PC-3 (cell line): ENCODE measurements around the gene CA7. TPM values are rescaled to one million over a fixed set of nuclear protein-coding genes. Genes with fewer than 3 reads are reported as not detected.

Experiments used
- ATAC-seq: fragments of 200-7000 bp; cut with Tn5 transposase; 2 replicates; pipeline ENCODE4 v1.9.1; 2020; ENCODE audit warnings: mild to moderate bottlenecking, moderate library complexity
- BruUV-seq: library from RNA; stranded (reverse); fragments of 400-500 nt; replicated peaks from 2 replicates; lab custom pipeline; 2021; lab: Mats Ljungman, UMichigan
- CTCF ChIA-PET: fragments of 300-600 bp; sonication (Branson Sonifier 250); formaldehyde crosslinking; loops from one replicate; lab custom pipeline; 2022; ENCODE audit warnings: antibody characterized with exemption; lab: Charles Lee
- POLR2A ChIA-PET: fragments of 300-600 bp; sonication (Branson Sonifier 250); formaldehyde crosslinking; loops from one replicate; lab custom pipeline; 2022; ENCODE audit warnings: antibody characterized with exemption; ENCODE audit not compliant: unreplicated experiment; lab: Charles Lee
- DNase-seq: peaks from one replicate; pipeline ENCODE4 v3.0.0-alpha.2; 2015
- H2AFZ ChIP-seq: fragments of 300-600 bp; sonication (generic); 2 replicates; pipeline ENCODE4 v1.6.0; 2016; ENCODE audit warnings: antibody characterized with exemption, low read length
- H3F3A ChIP-seq: fragments of 300-600 bp; sonication (generic); one replicate; pipeline ENCODE4 v1.6.0; 2017; ENCODE audit warnings: antibody characterized with exemption, low read length, control low read depth, mild to moderate bottlenecking; ENCODE audit not compliant: unreplicated experiment
- H3K27ac ChIP-seq: fragments of 300-600 bp; sonication (generic); 2 replicates; pipeline ENCODE4 v1.5.1; 2016; ENCODE audit warnings: mild to moderate bottlenecking, low read length
- H3K27me3 ChIP-seq: fragments of 300-600 bp; sonication (generic); 2 replicates; pipeline ENCODE4 v1.6.1; 2016; ENCODE audit warnings: low read length, mixed read lengths
- H3K36me3 ChIP-seq: fragments of 300-600 bp; sonication (generic); 2 replicates; pipeline ENCODE4 v1.6.1; 2016; ENCODE audit warnings: low read depth, mixed run types, low read length, mixed read lengths
- H3K4me1 ChIP-seq: fragments of 300-600 bp; sonication (generic); 2 replicates; pipeline ENCODE4 v1.5.1; 2016; ENCODE audit warnings: low read length; ENCODE audit not compliant: insufficient read depth
- H3K4me2 ChIP-seq: fragments of 300-600 bp; sonication (generic); 2 replicates; pipeline ENCODE4 v1.6.0; 2016; ENCODE audit warnings: low read length
- H3K4me3 ChIP-seq: fragments of 300-600 bp; sonication (generic); 2 replicates; pipeline ENCODE4 v1.5.1; 2016; ENCODE audit warnings: mild to moderate bottlenecking, low read length, mixed read lengths
- H3K79me2 ChIP-seq: fragments of 300-600 bp; sonication (generic); 2 replicates; pipeline ENCODE4 v1.6.1; 2017; ENCODE audit warnings: low read length, mixed read lengths
- H3K9ac ChIP-seq: fragments of 300-600 bp; sonication (generic); 2 replicates; pipeline ENCODE4 v1.6.0; 2016; ENCODE audit warnings: mild to moderate bottlenecking, low read length
- H3K9me2 ChIP-seq: fragments of 300-600 bp; sonication (generic); replicated peaks from 2 replicates; pipeline ENCODE4 v1.6.1; 2016; ENCODE audit warnings: mixed run types, low read length, mixed read lengths
- H3K9me3 ChIP-seq: fragments of 300-600 bp; sonication (generic); 2 replicates; pipeline ENCODE4 v1.6.1; 2016; ENCODE audit warnings: low read length, mixed read lengths
- H4K20me1 ChIP-seq: fragments of 300-600 bp; sonication (generic); 2 replicates; pipeline ENCODE4 v1.6.1; 2016; ENCODE audit warnings: low read length, mixed read lengths
- EZH2 ChIP-seq: fragments of 300-600 bp; sonication (generic); IDR thresholded peaks from one replicate; pipeline ENCODE4 v1.6.1; 2017; ENCODE audit warnings: antibody characterized with exemption, mild to moderate bottlenecking, low read length; ENCODE audit not compliant: unreplicated experiment
- EZH2phosphoT487 ChIP-seq: fragments of 300-600 bp; sonication (generic); IDR thresholded peaks from 2 replicates; pipeline ENCODE4 v1.6.1; 2018; ENCODE audit warnings: mild to moderate bottlenecking, antibody characterized with exemption, low read length, borderline replicate concordance
- intact Hi-C: fragments of 100-400 bp; cut with micrococcal nuclease; formaldehyde crosslinking; loops from 2 replicates; pipeline ENCODE4 v1.9.0; 2023
- total RNA-seq: library from RNA; depleted of rRNA; stranded (reverse); fragments of >200 nt; gene quantifications from 2 replicates; pipeline ENCODE4 v1.2.3, GENCODE V29; 2014
- TF ChIP-seq, protein P1 (sequence below): fragments of 300-600 bp; sonication (generic); conservative IDR thresholded peaks from 2 replicates; pipeline ENCODE4 v1.5.1; 2017; ENCODE audit warnings: antibody characterized with exemption, low read depth, mild to moderate bottlenecking, low read length

Gene CA7
- total RNA-seq, 1 experiment from 2014 or later = not detected

DNA sequence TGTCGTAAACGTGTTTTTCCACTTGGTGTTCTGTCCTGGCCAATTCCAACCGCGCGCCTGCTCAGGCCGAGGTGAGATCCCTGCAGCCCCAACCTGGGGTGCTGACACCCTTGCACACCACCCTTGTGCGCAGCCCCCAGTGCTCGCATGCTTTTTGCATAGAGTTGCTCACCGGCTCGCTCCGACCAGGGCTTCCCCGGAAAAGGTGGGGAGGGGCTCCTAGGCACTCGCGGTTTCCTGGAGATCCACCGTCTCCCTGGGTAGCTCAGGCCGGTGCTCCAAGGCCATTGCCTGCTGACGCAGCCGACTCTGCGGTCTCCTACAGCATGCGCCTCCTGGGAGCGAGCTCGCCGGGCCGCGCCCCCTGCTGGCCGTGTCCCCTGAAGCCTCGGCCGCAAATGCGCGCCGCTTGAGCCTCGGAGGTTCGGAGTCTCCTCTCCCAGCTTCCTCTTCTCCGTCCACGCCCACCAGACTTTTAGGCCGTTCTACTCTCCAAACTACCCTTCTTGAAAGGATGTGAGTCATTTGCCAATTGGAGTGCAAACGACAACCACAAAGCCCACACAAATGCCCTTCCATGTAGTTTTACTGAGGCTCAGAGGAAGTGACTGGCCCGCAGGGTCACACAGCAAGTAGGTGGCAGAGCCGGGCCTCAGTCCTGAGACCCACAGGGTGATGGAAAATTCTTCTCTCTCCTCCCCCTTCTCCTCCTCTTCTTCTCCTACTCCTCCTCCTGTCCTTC, 28.9 kb downstream of the CA7 start:
- Histone ChIP-seq H4K20me1 (no peaks in the 10 kb centered on the region), H3K27ac (peak overlapping the region; percentile 66), H3K9ac (peak overlapping the region; percentile 48), H3K9me2 (no peaks in the 10 kb centered on the region), H3K4me3 (peak overlapping the region; percentile 63), H3K27me3 (no peaks in the 10 kb centered on the region), H3K36me3 (no peaks in the 10 kb centered on the region), H3K4me1 (peaks cover 9% of the 10 kb centered on the region), H3F3A (no peaks in the 10 kb centered on the region), H3K4me2 (peak overlapping the region; percentile 86), H3K79me2 (no peaks in the 10 kb centered on the region), H3K9me3 (no peaks in the 10 kb centered on the region), H2AFZ (peak overlapping the region; percentile 88)
- ATAC-seq = peak; percentile 94
- no TSS peak for BruUV-seq
- peak; percentile 98 for DNase-seq
- ChIA-PET CTCF (interaction anchor here (0.5 to 1.6 kb wide), 11 partner anchors 9 to 467 kb away, joined by 3 to 14 read pairs (median 3); partner anchors contain the start of gene NAE1), POLR2A (interaction anchor here (0.8 kb wide), 1 partner anchor 8 kb away, joined by 4 read pairs; no protein-coding TSS in a partner anchor)
- no peak for TF ChIP-seq EZH2
- TF ChIP-seq, protein P1, sequence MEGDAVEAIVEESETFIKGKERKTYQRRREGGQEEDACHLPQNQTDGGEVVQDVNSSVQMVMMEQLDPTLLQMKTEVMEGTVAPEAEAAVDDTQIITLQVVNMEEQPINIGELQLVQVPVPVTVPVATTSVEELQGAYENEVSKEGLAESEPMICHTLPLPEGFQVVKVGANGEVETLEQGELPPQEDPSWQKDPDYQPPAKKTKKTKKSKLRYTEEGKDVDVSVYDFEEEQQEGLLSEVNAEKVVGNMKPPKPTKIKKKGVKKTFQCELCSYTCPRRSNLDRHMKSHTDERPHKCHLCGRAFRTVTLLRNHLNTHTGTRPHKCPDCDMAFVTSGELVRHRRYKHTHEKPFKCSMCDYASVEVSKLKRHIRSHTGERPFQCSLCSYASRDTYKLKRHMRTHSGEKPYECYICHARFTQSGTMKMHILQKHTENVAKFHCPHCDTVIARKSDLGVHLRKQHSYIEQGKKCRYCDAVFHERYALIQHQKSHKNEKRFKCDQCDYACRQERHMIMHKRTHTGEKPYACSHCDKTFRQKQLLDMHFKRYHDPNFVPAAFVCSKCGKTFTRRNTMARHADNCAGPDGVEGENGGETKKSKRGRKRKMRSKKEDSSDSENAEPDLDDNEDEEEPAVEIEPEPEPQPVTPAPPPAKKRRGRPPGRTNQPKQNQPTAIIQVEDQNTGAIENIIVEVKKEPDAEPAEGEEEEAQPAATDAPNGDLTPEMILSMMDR = peak; percentile 87
- no peak for TF ChIP-seq EZH2phosphoT487
- intact Hi-C loops = loop anchor here (2.0 kb wide), 2 partner anchors 42 to 268 kb away; partner anchors contain the start of genes CMTM3 and NAE1

DNA sequence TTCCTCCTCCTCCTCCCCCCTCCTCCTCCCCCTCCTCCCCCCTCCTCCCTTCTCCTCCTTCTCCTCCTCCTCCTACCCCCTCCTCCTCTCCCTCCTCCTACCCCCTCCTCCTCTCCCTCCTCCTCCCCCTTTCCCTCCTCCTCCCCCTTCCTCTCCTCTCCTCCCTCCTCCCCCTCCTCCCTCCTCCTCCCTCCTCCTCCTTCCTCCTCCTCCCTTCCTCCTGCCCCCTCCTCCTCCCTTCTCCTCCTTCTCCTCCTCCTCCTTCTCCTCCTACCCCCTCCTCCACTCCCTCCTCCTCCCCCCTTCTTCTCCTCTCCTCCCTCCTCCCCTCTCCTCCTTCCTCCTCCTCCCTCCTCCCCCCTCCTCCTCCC, 29.5 kb downstream of the CA7 start:
- DNase-seq (no peak), ATAC-seq (no peak)
- Histone ChIP-seq H2AFZ (no peak overlapping the region), H3K4me3 (no peak overlapping the region), H3K9me3 (no peaks in the 10 kb centered on the region), H3K4me1 (peaks cover 9% of the 10 kb centered on the region), H3K9ac (no peak overlapping the region), H3K9me2 (no peaks in the 10 kb centered on the region), H3K79me2 (no peaks in the 10 kb centered on the region), H4K20me1 (no peaks in the 10 kb centered on the region), H3K36me3 (no peaks in the 10 kb centered on the region), H3K27ac (no peak overlapping the region), H3F3A (no peaks in the 10 kb centered on the region), H3K4me2 (no peak overlapping the region), H3K27me3 (no peaks in the 10 kb centered on the region)
- POLR2A ChIA-PET = interaction anchor here (0.8 kb wide), 1 partner anchor 8 kb away, joined by 4 read pairs; no protein-coding TSS in a partner anchor
- TF ChIP-seq EZH2 = no peak
- TF ChIP-seq, protein P1 = no peak
- TF ChIP-seq EZH2phosphoT487 = no peak
- CTCF ChIA-PET = interaction anchor here (0.9 to 1.6 kb wide), 6 partner anchors 8 to 365 kb away, joined by 3 to 14 read pairs (median 5); partner anchors contain the start of gene NAE1
- no TSS peak for BruUV-seq
- intact Hi-C loops = loop anchor here (2.0 kb wide), 2 partner anchors 43 to 269 kb away; partner anchors contain the start of genes CMTM3 and NAE1
